Choroid plexus epithelial cell (primary cell): ENCODE measurements around the gene CCDC191.
A peak's percentile ranks its signal among the peaks of the same experiment; 100 is the strongest.

Experiments used
- DNase-seq: peaks from one replicate; pipeline ENCODE4 v3.0.0-alpha.2; 2010; ENCODE audit warnings: low read depth
- H3K4me3 ChIP-seq: 2 replicates; pipeline ENCODE4 v1.5.1; 2011; ENCODE audit warnings: low read depth, mild to moderate bottlenecking, control low read depth, low read length, moderate library complexity
- TF ChIP-seq, protein P1 (sequence below): conservative IDR thresholded peaks from 2 replicates; pipeline ENCODE4 v1.5.1; 2011; ENCODE audit warnings: low read depth, mild to moderate bottlenecking, control low read depth, inconsistent platforms, low read length, moderate library complexity

The CCDC191 gene

DNA sequence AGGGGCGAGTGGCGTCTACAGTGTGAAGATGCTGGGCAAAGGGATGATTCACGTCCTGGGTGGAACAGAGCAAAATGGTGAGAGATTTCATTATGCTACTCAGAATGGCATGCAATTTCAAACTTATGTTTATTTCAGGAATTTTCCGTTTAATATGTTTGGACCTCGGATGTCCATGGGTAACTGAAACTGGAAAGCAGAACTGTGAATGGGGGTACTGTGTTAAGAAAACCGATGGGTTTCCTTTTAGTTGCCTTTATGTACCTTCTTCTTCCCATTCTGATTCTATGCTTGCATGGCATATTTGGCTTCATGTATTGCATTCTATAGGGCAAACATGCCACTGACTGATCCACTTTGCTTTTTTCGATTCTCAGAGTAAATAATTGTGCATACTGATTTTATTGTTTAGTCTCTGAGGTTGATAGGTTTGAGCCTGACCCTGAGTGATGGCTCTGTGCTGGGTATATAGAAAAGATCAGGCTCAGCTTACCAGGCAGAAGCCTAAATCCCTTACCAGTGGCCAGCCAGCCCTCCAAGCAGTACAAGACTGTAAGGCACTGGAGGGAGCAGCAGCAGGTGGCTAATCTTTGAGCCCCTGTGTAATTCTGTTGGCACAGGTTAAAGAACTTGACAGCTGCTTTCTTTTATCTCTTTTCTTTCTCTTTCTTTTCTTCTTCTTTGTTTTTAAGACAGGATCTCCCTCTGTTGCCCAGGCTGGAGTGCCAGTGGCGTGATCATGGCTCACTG is 4.8 kb upstream of the CCDC191 start:
- no peak for DNase-seq
- TF ChIP-seq, protein P1, sequence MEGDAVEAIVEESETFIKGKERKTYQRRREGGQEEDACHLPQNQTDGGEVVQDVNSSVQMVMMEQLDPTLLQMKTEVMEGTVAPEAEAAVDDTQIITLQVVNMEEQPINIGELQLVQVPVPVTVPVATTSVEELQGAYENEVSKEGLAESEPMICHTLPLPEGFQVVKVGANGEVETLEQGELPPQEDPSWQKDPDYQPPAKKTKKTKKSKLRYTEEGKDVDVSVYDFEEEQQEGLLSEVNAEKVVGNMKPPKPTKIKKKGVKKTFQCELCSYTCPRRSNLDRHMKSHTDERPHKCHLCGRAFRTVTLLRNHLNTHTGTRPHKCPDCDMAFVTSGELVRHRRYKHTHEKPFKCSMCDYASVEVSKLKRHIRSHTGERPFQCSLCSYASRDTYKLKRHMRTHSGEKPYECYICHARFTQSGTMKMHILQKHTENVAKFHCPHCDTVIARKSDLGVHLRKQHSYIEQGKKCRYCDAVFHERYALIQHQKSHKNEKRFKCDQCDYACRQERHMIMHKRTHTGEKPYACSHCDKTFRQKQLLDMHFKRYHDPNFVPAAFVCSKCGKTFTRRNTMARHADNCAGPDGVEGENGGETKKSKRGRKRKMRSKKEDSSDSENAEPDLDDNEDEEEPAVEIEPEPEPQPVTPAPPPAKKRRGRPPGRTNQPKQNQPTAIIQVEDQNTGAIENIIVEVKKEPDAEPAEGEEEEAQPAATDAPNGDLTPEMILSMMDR, result no peak
- no peak overlapping the region for H3K4me3 ChIP-seq

DNA sequence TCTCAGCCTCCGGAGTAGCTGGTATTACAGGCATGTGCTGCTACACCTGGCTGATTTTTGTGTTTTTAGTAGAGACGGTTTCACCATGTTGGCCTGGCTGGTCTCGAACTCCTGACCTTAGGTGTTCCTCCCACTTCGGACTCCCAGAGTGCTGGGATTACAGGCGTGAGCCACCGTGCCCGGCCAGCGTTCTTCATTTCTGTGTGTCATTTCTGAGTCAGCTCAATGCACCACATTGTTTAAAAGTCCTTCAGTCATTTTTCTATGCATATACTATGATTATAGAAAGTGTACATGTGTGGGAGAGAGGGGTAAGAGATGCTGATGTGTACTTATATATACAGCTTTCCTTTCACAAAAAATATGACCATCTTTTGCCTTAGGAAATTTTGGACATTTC is 2.3 kb upstream of the CCDC191 start:
- TF ChIP-seq, protein P1, result no peak
- DNase-seq, result no peak
- H3K4me3 ChIP-seq, result no peak overlapping the region

DNA sequence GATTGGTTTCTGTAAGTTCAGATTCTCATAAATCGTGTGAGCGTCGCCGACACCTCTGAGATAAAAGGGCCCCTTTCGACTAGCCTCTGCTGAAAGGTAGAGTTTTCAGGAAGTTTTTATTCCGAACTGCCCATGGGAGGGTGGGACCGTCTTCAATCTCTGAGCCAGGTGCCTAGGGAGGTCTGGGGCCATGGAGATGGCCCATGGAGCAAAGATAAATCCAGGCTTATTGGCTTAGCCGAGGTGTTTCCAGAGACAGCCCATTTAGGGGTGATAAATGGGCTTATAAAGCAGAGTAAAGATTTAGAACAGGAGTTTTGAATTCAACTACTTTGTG is 653 bp upstream of the CCDC191 start:
- H3K4me3 ChIP-seq, result peak overlapping the region; percentile 70
- TF ChIP-seq, protein P1, result no peak
- no peak for DNase-seq

DNA sequence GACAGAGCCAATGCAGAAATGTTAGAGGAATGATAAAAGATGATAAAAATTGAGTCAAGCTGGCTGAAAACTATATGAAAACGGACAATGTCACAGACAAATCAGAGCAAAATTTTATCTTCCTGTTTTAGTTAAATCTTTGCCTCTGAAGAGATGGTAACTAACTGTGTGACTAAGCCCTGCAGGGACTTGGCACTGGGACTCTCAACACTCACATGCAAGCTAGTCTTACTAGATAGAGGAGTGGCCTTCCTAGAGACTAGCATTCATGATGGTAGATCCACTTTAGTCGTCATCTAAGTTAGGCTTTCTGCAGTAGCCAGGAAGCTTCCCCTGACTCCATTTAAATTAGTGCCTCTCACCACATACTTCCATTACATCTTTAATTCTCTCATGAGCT is 4.1 kb downstream of the CCDC191 start:
- TF ChIP-seq, protein P1, result no peak
- DNase-seq, result no peak
- no peak overlapping the region for H3K4me3 ChIP-seq

DNA sequence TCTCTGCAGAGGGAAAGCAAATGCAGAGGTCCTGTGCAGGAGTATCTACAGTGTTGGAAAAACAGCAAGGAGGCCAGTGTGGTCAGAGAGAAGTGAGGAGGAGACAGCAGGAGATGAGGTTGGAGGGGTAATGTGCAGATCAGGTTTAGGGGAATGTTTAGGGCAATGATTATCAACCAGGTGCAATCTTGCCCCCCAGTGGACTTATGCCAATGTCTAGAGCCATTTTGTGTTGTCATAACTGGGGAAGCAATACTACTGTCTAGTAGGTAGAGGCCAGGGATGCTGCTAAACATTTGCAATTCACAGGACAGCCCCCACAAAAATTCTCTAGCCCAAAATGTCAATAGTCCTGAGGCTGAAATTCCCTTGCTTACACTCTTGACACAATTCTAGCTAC is 13.1 kb downstream of the CCDC191 start:
- TF ChIP-seq, protein P1, result no peak
- H3K4me3 ChIP-seq, result no peak overlapping the region
- DNase-seq, result no peak

DNA sequence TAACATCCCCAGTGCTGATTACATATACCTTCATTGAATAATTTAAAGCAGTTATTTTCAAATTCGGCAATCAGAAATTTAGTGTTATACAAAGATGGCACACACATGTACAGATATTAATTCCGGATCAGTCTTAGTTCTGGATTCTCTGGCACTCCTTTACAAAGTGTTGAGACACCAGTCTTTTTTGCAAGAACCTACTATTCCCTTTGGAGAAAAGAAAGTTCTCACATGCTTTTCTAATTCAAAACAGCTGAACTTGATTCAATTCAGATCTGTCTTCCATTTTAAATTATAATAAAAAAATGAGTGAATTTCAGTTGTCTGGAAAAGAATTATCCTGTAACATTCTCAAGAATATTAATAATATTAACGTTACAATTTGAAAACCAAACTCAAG is 20.4 kb downstream of the CCDC191 start:
- H3K4me3 ChIP-seq, result no peak overlapping the region
- TF ChIP-seq, protein P1, result no peak
- DNase-seq, result no peak
